ENCODE measurements around the gene IFRD2. TPM values are rescaled to one million over a fixed set of nuclear protein-coding genes. Genes with fewer than 3 reads are reported as not detected.

The IFRD2 gene
- total and polyA plus RNA-seq, 2 experiments from 2014 or later: 80.8 to 91.5 TPM

DNA sequence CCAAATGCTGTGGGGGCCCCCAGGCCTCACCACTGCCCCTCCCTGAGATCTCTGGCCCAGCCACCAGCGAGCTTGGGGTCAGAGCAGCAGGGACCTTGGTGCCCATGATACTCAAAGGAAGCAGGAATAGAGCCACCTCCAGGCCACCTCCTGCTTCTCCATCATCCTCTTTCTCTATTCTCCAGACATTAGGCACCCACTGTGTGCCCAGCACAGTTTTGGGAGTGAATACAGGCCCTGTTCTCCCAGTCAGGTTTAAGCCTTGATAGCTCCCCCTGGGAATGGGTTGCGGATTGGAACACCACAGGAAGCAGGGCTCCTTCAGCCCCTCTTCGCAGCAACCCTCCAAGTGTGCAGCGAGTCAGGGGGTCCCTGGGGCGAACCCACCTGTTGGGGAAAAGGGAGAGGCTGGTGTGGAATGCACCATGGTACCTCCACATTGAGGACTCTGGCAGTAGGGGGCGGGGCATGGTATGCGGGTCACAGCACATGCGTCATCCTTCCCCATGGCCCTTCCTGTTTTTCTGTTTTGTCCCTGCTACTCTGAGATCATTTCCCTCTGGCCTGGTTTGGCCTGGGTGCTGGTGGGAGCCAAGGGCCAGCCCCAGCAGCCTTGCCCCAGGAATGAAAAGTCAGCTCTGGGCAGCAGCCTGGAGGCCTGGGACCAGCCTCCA lies 37.5 kb downstream of the IFRD2 start:
- DNase-seq (ENCODE audit: low spot score) (peak; percentile 60), ATAC-seq (no peak)
- Histone ChIP-seq H3F3A (replicated peaks; ENCODE audit: low read depth) (peaks cover 22% of the 10 kb centered on the region), H3K79me2 (replicated peaks; ENCODE audit: insufficient read depth) (peaks cover 15% of the 10 kb centered on the region), H3K4me2 (no peak overlapping the region), H2AFZ (no peak overlapping the region), H3K36me3 (ENCODE audit: insufficient read depth) (peaks cover 14% of the 10 kb centered on the region), H3K9me2 (ENCODE audit: insufficient read depth) (no peaks in the 10 kb centered on the region), H3K4me1 (ENCODE audit: insufficient read depth) (peaks cover 6% of the 10 kb centered on the region; the same call in 1 of the 2 replicates), H3K27me3 (ENCODE audit: insufficient read depth) (no peaks in the 10 kb centered on the region), H3K27ac (ENCODE audit: low read depth) (peak overlapping the region; percentile 50; the same call in 1 of the 2 replicates), H4K20me1 (replicated peaks; ENCODE audit: insufficient read depth) (peaks cover 18% of the 10 kb centered on the region; the same call in 1 of the 2 replicates), H3K4me3 (no peak overlapping the region)
- Mint-ChIP-seq H3K27me3 (ENCODE audit: insufficient read depth, low read depth, poor library complexity) (peaks cover 14% of the 10 kb centered on the region), H3K4me1 (peaks cover 25% of the 10 kb centered on the region), H3K4me3 (no peak overlapping the region), H3K27ac (peak overlapping the region; percentile 75), H3K36me3 (ENCODE audit: low read depth) (peaks cover 55% of the 10 kb centered on the region), H3K9me3 (no peaks in the 10 kb centered on the region; the same call in 2 of the 3 replicates)
- no peak for TF ChIP-seq ZNF114 (CRISPR knock-in tag; IDR thresholded peaks at IDR 0.05)
- TF ChIP-seq JUNB (IDR thresholded peaks at IDR 0.05; ENCODE audit: unreplicated experiment): no peak
- TF ChIP-seq EZH2phosphoT487 (IDR thresholded peaks at IDR 0.05; ENCODE audit: unreplicated experiment): no peak
- no peak for TF ChIP-seq ZNF462 (CRISPR knock-in tag; IDR thresholded peaks at IDR 0.05)
- TF ChIP-seq NANOG (IDR thresholded peaks at IDR 0.05; ENCODE audit: borderline replicate concordance): no peak
- TF ChIP-seq, protein P1, sequence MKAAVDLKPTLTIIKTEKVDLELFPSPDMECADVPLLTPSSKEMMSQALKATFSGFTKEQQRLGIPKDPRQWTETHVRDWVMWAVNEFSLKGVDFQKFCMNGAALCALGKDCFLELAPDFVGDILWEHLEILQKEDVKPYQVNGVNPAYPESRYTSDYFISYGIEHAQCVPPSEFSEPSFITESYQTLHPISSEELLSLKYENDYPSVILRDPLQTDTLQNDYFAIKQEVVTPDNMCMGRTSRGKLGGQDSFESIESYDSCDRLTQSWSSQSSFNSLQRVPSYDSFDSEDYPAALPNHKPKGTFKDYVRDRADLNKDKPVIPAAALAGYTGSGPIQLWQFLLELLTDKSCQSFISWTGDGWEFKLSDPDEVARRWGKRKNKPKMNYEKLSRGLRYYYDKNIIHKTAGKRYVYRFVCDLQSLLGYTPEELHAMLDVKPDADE (IDR thresholded peaks at IDR 0.05): no peak
- no peak for TF ChIP-seq CREB1 (CRISPR knock-in tag; IDR thresholded peaks at IDR 0.05; ENCODE audit: low read depth)
- TF ChIP-seq, protein P2, sequence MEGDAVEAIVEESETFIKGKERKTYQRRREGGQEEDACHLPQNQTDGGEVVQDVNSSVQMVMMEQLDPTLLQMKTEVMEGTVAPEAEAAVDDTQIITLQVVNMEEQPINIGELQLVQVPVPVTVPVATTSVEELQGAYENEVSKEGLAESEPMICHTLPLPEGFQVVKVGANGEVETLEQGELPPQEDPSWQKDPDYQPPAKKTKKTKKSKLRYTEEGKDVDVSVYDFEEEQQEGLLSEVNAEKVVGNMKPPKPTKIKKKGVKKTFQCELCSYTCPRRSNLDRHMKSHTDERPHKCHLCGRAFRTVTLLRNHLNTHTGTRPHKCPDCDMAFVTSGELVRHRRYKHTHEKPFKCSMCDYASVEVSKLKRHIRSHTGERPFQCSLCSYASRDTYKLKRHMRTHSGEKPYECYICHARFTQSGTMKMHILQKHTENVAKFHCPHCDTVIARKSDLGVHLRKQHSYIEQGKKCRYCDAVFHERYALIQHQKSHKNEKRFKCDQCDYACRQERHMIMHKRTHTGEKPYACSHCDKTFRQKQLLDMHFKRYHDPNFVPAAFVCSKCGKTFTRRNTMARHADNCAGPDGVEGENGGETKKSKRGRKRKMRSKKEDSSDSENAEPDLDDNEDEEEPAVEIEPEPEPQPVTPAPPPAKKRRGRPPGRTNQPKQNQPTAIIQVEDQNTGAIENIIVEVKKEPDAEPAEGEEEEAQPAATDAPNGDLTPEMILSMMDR (conservative IDR thresholded peaks at IDR 0.05; ENCODE audit: low read depth in 2 of 2): no peak
- TF ChIP-seq ZNF331 (CRISPR knock-in tag; IDR thresholded peaks at IDR 0.05; ENCODE audit: low read depth): no peak
- no peak for TF ChIP-seq EZH2 (IDR thresholded peaks at IDR 0.05; ENCODE audit: low read depth, unreplicated experiment)
- TF ChIP-seq POLR2AphosphoS5 (IDR thresholded peaks at IDR 0.05; ENCODE audit: low read depth): no peak
- no peak for TF ChIP-seq STAT1 (IDR thresholded peaks at IDR 0.05; ENCODE audit: unreplicated experiment)
- TF ChIP-seq, protein P3, sequence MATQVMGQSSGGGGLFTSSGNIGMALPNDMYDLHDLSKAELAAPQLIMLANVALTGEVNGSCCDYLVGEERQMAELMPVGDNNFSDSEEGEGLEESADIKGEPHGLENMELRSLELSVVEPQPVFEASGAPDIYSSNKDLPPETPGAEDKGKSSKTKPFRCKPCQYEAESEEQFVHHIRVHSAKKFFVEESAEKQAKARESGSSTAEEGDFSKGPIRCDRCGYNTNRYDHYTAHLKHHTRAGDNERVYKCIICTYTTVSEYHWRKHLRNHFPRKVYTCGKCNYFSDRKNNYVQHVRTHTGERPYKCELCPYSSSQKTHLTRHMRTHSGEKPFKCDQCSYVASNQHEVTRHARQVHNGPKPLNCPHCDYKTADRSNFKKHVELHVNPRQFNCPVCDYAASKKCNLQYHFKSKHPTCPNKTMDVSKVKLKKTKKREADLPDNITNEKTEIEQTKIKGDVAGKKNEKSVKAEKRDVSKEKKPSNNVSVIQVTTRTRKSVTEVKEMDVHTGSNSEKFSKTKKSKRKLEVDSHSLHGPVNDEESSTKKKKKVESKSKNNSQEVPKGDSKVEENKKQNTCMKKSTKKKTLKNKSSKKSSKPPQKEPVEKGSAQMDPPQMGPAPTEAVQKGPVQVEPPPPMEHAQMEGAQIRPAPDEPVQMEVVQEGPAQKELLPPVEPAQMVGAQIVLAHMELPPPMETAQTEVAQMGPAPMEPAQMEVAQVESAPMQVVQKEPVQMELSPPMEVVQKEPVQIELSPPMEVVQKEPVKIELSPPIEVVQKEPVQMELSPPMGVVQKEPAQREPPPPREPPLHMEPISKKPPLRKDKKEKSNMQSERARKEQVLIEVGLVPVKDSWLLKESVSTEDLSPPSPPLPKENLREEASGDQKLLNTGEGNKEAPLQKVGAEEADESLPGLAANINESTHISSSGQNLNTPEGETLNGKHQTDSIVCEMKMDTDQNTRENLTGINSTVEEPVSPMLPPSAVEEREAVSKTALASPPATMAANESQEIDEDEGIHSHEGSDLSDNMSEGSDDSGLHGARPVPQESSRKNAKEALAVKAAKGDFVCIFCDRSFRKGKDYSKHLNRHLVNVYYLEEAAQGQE (IDR thresholded peaks at IDR 0.05; ENCODE audit: unreplicated experiment): no peak

Measured in GM23338 (cell line).